ENCODE data around the gene GRM1. TPM values are rescaled to one million over a fixed set of nuclear protein-coding genes. Genes with fewer than 3 reads are reported as not detected.

The GRM1 gene
- total RNA-seq, 1 donor from 2014 or later: not detected

GRCh38 chr6:146389740-146390139 is 360.9 kb downstream of the GRM1 start:
- TF ChIP-seq CTCF (IDR thresholded peaks at IDR 0.05): no peak
- no peak overlapping the region for H3K4me3 Mint-ChIP-seq (ENCODE audit: unreplicated experiment)
- H3K4me1 Mint-ChIP-seq (ENCODE audit: unreplicated experiment): no peaks in the 10 kb centered on the region
- H3K9me3 Mint-ChIP-seq (ENCODE audit: unreplicated experiment): no peaks in the 10 kb centered on the region
- DNase-seq (ENCODE audit: extremely low spot score, unreplicated experiment): no peak
- H3K36me3 Mint-ChIP-seq (ENCODE audit: unreplicated experiment): no peaks in the 10 kb centered on the region
- H3K27ac Mint-ChIP-seq (ENCODE audit: unreplicated experiment): no peak overlapping the region
- H3K27me3 Mint-ChIP-seq (ENCODE audit: unreplicated experiment): peaks cover 6% of the 10 kb centered on the region

GRCh38 chr6:146397638-146398037 is 368.8 kb downstream of the GRM1 start:
- no peaks in the 10 kb centered on the region for H3K36me3 Mint-ChIP-seq (ENCODE audit: unreplicated experiment)
- no peak overlapping the region for H3K4me3 Mint-ChIP-seq (ENCODE audit: unreplicated experiment)
- no peaks in the 10 kb centered on the region for H3K4me1 Mint-ChIP-seq (ENCODE audit: unreplicated experiment)
- H3K27me3 Mint-ChIP-seq (ENCODE audit: unreplicated experiment): peaks cover 21% of the 10 kb centered on the region
- no peaks in the 10 kb centered on the region for H3K9me3 Mint-ChIP-seq (ENCODE audit: unreplicated experiment)
- DNase-seq (ENCODE audit: extremely low spot score, unreplicated experiment): no peak
- TF ChIP-seq CTCF (IDR thresholded peaks at IDR 0.05): no peak
- H3K27ac Mint-ChIP-seq (ENCODE audit: unreplicated experiment): no peak overlapping the region

- Mint-ChIP-seq H3K27ac (ENCODE audit: unreplicated experiment) (no peak overlapping the region), H3K4me3 (ENCODE audit: unreplicated experiment) (no peak overlapping the region), H3K9me3 (ENCODE audit: unreplicated experiment) (peaks cover 5% of the 10 kb centered on the region), H3K27me3 (ENCODE audit: unreplicated experiment) (peaks cover 9% of the 10 kb centered on the region), H3K36me3 (ENCODE audit: unreplicated experiment) (no peaks in the 10 kb centered on the region), H3K4me1 (ENCODE audit: unreplicated experiment) (no peaks in the 10 kb centered on the region)
- no peak for DNase-seq (ENCODE audit: extremely low spot score, unreplicated experiment)
- TF ChIP-seq CTCF (IDR thresholded peaks at IDR 0.05): no peak
Measured at GRCh38 chr6:146402476-146402875, 373.6 kb downstream of the GRM1 start.

GRCh38 chr6:146408583-146408982 is 379.7 kb downstream of the GRM1 start:
- H3K9me3 Mint-ChIP-seq (ENCODE audit: unreplicated experiment): peaks cover 5% of the 10 kb centered on the region
- H3K27me3 Mint-ChIP-seq (ENCODE audit: unreplicated experiment): no peaks in the 10 kb centered on the region
- TF ChIP-seq CTCF (IDR thresholded peaks at IDR 0.05): no peak
- no peak overlapping the region for H3K4me3 Mint-ChIP-seq (ENCODE audit: unreplicated experiment)
- H3K4me1 Mint-ChIP-seq (ENCODE audit: unreplicated experiment): no peaks in the 10 kb centered on the region
- H3K36me3 Mint-ChIP-seq (ENCODE audit: unreplicated experiment): no peaks in the 10 kb centered on the region
- no peak for DNase-seq (ENCODE audit: extremely low spot score, unreplicated experiment)
- no peak overlapping the region for H3K27ac Mint-ChIP-seq (ENCODE audit: unreplicated experiment)

GRCh38 chr6:146410851-146411595 is 382.2 kb downstream of the GRM1 start:
- Mint-ChIP-seq H3K4me3 (ENCODE audit: unreplicated experiment) (no peak overlapping the region), H3K4me1 (ENCODE audit: unreplicated experiment) (no peaks in the 10 kb centered on the region), H3K27ac (ENCODE audit: unreplicated experiment) (no peak overlapping the region), H3K36me3 (ENCODE audit: unreplicated experiment) (no peaks in the 10 kb centered on the region), H3K27me3 (ENCODE audit: unreplicated experiment) (peaks cover 2% of the 10 kb centered on the region), H3K9me3 (ENCODE audit: unreplicated experiment) (no peaks in the 10 kb centered on the region)
- DNase-seq (ENCODE audit: extremely low spot score, unreplicated experiment): no peak
- no peak for TF ChIP-seq CTCF (IDR thresholded peaks at IDR 0.05)
